NT2/D1 (cell line): ENCODE results near the gene KRT10.
"Not testable (repeated sequence)": the region's sequence is repeated elsewhere in the genome, so short reads cannot be mapped to it uniquely, and the experiment has no call there.

Source experiments
- DNase-seq: peaks from one replicate; pipeline ENCODE4 v3.0.0-alpha.2; 2011; ENCODE audit warnings: low read depth, low spot score
- H3K27me3 ChIP-seq: 2 replicates; pipeline ENCODE4 v1.6.0; 2011; ENCODE audit warnings: mild to moderate bottlenecking; ENCODE audit not compliant: insufficient read length, insufficient read depth
- H3K36me3 ChIP-seq: 2 replicates; pipeline ENCODE4 v1.6.1; 2011; ENCODE audit warnings: mild to moderate bottlenecking, low read length, mixed read lengths; ENCODE audit not compliant: insufficient read depth, insufficient read length
- H3K4me1 ChIP-seq: 2 replicates; pipeline ENCODE4 v1.5.1; 2011; ENCODE audit not compliant: insufficient read depth, insufficient read length
- H3K4me3 ChIP-seq: 2 replicates; pipeline ENCODE4 v1.5.1; 2011; ENCODE audit warnings: low read depth; ENCODE audit not compliant: insufficient read length
- H3K9ac ChIP-seq: 2 replicates; pipeline ENCODE4 v1.6.0; 2011; ENCODE audit warnings: low read depth; ENCODE audit not compliant: insufficient read length
- H3K9me3 ChIP-seq: 2 replicates; pipeline ENCODE4 v1.5.1; 2011; ENCODE audit warnings: mild to moderate bottlenecking, low read length; ENCODE audit not compliant: insufficient read depth
- SUZ12 ChIP-seq: IDR thresholded peaks from 2 replicates; pipeline ENCODE4 v1.6.1; 2011; ENCODE audit not compliant: insufficient read length, insufficient read depth; ENCODE audit errors: extremely low read depth
- YY1 ChIP-seq: IDR thresholded peaks from 2 replicates; pipeline ENCODE4 v1.6.1; 2011; ENCODE audit not compliant: insufficient read length, insufficient read depth
- ZNF274 ChIP-seq: IDR thresholded peaks from 2 replicates; pipeline ENCODE4 v1.6.1; 2011; ENCODE audit warnings: mild to moderate bottlenecking, low read depth, low read length

The KRT10 gene

DNA sequence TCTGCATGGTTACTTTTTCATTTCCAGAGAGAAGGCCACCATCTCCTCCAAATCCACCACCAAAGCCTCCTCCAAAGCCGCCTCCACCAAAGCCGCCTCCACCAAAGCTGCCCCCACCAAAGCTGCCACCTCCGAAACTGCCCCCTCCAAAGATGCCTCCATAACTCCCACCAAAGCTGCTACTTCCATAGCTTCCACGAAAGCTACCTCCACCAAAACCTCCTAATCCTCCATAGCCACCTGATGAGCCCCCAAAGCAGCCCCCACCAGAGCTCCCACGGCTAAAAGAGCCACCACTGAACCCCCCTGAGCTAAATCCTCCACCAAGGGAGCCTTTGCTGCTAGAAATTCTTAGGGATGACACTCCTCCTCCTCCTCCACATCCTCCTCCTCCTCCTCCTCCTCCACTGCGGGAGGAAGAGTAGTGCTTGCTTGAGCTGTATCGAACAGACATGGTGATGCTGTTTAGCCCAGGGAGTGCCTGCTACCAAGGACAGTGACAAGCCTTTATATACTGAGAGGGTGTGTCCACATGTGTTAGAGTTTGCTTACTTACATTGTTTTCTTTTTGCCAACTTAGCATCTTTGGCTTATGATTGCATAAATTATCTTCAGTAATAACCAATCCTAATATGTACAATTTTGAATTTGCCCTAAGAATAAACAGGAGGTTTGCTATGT is at the start of gene KRT10:
KRT10 (minus strand) TSS at position 483 of the 681 bp plus-strand sequence; CDS start at position 454, 29 bp downstream.
- TF ChIP-seq ZNF274 (no peak), SUZ12 (no peak), YY1 (no peak)
- H3K27me3 ChIP-seq, result no peaks in the 10 kb centered on the region
- H3K9ac ChIP-seq, result no peak within 1 kb of the TSS
- no peaks in the 10 kb centered on the region for H3K9me3 ChIP-seq
- H3K4me3 ChIP-seq, result no peak within 1 kb of the TSS
- DNase-seq, result no peak
- peaks cover 30% of the 10 kb centered on the region for H3K36me3 ChIP-seq
- no peaks in the 10 kb centered on the region for H3K4me1 ChIP-seq

DNA sequence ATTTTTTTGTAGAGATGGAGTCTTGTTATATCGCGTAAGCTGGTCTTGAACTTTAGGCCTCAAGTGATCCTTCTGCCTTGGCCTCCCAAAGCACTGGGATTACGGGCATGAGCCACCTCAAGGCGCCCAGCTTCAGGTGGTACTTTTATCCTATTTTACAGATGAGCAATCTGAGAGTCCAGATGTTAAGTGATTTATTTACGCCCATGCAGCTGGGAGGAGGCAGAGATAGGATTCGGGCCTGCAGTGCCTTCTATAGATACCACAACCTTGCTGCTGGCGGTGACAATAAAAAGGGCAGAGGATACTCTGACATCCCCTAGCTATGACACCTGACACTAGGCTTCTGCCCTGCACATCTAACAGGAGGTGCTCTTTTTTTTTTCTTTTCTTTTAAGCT is 48.9 kb upstream of the KRT10 start:
- TF ChIP-seq YY1, result no peak
- H3K9me3 ChIP-seq, result no peaks in the 10 kb centered on the region
- H3K9ac ChIP-seq, result no peak overlapping the region
- no peaks in the 10 kb centered on the region for H3K4me1 ChIP-seq
- no peak for DNase-seq
- no peaks in the 10 kb centered on the region for H3K27me3 ChIP-seq
- H3K36me3 ChIP-seq, result no peaks in the 10 kb centered on the region
- no peak overlapping the region for H3K4me3 ChIP-seq

DNA sequence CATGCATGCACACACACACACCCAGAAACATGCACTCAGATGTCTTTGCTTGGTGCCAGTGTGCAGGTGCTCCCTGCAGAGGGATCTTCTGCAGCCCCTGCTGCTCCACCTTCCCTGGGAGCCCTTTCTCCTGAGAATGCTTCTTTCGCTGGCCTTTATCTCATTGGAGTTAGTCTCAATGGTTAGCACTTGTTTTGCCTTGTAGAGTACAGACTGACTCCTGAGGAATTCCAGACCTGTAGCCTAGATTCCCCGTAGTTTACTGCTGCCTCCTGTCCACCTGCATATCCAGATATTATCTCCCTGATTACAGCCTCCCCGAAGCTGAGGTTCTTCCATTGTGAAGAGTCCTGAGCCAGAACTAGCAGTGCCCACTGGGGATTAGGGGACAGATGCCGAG is 47.7 kb upstream of the KRT10 start:
- no peak for DNase-seq
- no peaks in the 10 kb centered on the region for H3K27me3 ChIP-seq
- H3K9me3 ChIP-seq, result no peaks in the 10 kb centered on the region
- TF ChIP-seq YY1, result no peak
- no peak for TF ChIP-seq ZNF274
- TF ChIP-seq SUZ12, result no peak
- H3K4me3 ChIP-seq, result no peak overlapping the region
- H3K4me1 ChIP-seq, result no peaks in the 10 kb centered on the region
- no peaks in the 10 kb centered on the region for H3K36me3 ChIP-seq
- no peak overlapping the region for H3K9ac ChIP-seq

DNA sequence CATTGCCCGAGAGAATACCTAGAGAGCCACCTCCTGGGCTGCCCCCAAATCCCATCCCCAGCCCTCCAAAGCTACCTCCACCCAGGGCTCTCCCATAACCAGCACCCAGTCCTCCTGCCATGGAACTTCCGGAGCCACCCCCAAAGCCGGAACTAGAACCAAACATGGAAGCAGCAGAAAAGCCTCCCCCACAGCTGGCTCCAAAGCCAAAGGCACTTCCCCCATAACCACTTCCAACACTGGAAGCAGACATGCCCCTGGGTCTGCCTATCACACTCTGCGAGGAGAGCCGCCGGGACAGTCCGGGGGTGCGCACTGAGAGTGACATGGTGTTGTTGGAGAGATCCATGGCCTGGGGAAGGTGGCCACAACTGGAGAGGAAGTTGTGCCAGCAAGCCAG is 44.4 kb upstream of the KRT10 start, which contains the start of gene KRT12:
KRT12 (minus strand) TSS at position 386 of the 400 bp plus-strand sequence; CDS start at position 349, 37 bp downstream.
- no peaks in the 10 kb centered on the region for H3K36me3 ChIP-seq
- no peak within 1 kb of the TSS for H3K4me3 ChIP-seq
- H3K9me3 ChIP-seq, result no peaks in the 10 kb centered on the region
- no peaks in the 10 kb centered on the region for H3K27me3 ChIP-seq
- TF ChIP-seq YY1, result no peak
- TF ChIP-seq ZNF274, result no peak
- TF ChIP-seq SUZ12, result no peak
- no peak for DNase-seq
- H3K9ac ChIP-seq, result no peak within 1 kb of the TSS
- H3K4me1 ChIP-seq, result no peaks in the 10 kb centered on the region

DNA sequence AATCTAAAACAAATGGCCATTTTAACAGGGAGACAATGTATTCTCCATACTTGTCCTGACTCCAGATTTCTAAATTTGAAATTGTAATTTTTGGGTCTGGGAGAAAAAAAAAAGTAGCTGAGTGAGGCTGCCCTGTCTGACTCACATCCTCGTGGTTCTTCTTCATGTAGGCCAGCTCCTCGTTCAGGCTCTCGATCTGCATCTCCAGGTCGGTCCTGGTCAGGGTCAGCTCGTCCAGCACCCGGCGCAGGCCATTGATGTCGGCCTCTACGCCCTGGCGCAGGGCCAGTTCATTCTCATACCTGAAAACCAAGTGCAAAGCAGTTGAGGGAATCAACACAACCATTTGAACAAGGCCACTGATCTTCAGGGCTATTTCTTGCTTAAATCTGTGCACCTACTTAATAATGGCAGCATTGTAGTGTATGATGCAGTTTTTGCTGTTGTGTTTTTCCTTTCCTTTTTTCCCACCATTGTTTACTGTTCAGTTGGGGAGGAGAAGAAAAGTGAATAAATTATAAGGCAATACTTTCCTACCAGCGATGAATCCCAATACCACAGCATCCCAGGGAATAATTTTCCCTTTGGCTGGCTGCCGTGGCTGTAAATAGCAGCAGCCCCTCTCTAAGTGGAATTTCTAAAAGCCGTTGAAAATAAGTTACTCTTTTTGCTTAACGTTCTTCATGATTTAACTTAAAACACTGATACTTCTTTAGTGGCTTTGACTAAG is 42.4 kb upstream of the KRT10 start:
- no peaks in the 10 kb centered on the region for H3K9me3 ChIP-seq
- no peak for TF ChIP-seq SUZ12
- TF ChIP-seq YY1, result no peak
- TF ChIP-seq ZNF274, result no peak
- no peaks in the 10 kb centered on the region for H3K36me3 ChIP-seq
- H3K9ac ChIP-seq, result no peak overlapping the region
- DNase-seq, result no peak
- no peaks in the 10 kb centered on the region for H3K27me3 ChIP-seq
- H3K4me3 ChIP-seq, result no peak overlapping the region
- no peaks in the 10 kb centered on the region for H3K4me1 ChIP-seq

DNA sequence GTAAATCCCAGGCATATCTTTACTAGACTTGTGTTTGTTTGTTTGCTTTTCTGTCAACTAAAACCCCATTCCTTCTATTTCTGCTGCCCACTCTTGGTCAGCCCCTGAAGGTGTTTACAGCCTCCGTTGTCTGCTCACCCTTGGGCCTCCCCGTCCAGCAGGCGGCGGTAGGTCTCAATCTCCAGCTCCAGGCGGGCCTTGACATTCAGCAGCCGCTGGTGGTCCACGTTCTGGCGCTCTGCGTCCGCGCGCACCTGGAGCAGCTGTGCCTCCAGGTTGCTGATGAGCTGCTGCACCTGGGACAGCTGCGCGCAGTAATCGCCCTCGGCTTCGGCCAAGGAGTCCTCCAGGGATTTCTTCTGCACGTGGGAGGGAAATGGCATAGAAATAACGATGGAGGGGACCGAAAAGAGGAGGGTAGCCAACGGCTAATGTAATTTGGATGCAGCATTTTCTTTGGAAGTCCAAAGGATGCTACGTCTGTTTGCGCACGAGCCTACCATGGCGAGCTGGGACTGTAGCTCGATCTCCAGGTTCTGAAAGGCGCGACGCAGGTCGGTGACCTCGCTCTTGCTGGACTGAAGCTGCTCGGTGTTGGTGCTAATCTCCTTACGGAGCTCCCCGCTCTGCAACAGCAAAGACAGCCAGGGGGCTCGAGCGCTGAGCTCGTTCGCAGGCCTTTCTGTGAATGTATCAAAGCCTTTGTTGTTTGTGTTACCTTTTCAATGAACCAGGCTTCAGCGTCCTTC is 40.7 kb upstream of the KRT10 start:
- no peak for DNase-seq
- H3K9ac ChIP-seq, result no peak overlapping the region
- no peaks in the 10 kb centered on the region for H3K4me1 ChIP-seq
- no peaks in the 10 kb centered on the region for H3K36me3 ChIP-seq
- H3K27me3 ChIP-seq, result no peaks in the 10 kb centered on the region
- H3K9me3 ChIP-seq, result no peaks in the 10 kb centered on the region
- H3K4me3 ChIP-seq, result no peak overlapping the region
- TF ChIP-seq YY1 (no peak), ZNF274 (no peak), SUZ12 (no peak)

DNA sequence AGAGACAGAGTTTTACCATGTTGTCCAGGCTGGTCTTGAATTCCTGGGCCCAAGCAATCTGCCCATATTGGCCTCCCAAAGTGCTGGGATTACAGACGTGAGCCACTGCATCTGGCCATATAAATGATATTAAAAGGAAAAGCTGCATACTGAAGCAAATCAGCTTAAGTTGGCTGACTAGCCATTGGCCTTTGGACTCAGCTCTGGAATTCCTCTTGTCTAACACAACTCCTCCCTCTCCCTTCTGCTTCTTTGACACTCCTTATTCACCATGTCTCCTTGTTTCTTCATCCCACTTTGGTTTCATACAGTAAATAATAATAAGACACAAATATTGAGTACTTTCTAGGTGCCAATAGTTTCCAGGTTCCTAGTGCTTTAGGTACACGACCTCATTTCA is 37.1 kb upstream of the KRT10 start:
- Histone ChIP-seq H3K9ac (no peak overlapping the region), H3K36me3 (no peaks in the 10 kb centered on the region), H3K4me3 (no peak overlapping the region), H3K9me3 (no peaks in the 10 kb centered on the region), H3K4me1 (no peaks in the 10 kb centered on the region), H3K27me3 (no peaks in the 10 kb centered on the region)
- no peak for TF ChIP-seq ZNF274
- DNase-seq, result no peak

DNA sequence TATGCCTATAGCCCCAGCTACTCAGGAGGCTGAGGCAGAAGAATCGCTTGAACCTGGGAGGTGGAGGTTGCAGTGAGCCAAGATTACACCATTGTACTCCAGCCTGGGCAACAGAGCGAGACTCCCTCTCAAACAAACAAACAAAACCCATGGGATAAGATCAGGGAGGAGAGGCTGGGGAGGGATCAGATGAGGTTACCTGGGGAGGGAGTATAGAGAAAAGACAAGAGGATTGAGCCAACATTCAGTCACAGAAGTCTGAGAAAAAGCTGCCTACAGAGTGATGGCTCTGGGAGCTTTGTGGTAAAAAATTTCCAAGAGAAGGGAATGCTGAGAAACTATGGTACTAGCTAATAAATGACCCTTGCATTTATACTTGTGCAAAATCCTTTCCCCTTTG is 36.3 kb upstream of the KRT10 start:
- not testable (repeated sequence) for H3K36me3 ChIP-seq, DNase-seq, H3K9ac ChIP-seq, H3K9me3 ChIP-seq, H3K4me1 ChIP-seq, H3K4me3 ChIP-seq, H3K27me3 ChIP-seq
